ENCODE data around the gene CLMP.
"Not testable (repeated sequence)": the region's sequence is repeated elsewhere in the genome, so short reads cannot be mapped to it uniquely, and the experiment has no call there.

Gene CLMP

DNA sequence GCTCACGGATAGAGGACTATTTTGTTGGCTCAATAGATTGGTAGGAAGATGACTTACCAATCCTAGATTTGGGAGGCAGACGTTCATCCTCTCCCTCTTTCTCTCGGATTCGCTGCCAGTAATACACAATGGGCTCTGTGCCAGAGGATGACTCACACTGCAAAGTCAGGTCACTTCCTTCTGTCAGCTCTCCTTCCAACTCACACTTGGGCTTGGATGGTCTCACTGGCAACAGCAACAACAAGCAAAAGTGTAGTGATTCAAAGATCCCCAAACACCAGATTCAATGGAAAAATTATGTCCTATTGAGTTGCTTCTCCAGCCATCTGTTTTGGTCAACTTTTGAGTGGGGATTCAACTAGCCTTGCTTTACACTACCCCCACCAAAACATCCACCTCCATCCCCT is 111.4 kb downstream of the CLMP start:
- DNase-seq (ENCODE audit: low spot score), result peak; percentile 80

- DNase-seq (ENCODE audit: low spot score), result no peak
Measured at GRCh38 chr11:123082977-123083376, 112.1 kb downstream of the CLMP start.

GRCh38 chr11:123080015-123080414 is 115.0 kb downstream of the CLMP start:
- no peak for DNase-seq (ENCODE audit: low spot score)

- DNase-seq (ENCODE audit: low spot score), result no peak
Measured at GRCh38 chr11:123076484-123076883, 118.6 kb downstream of the CLMP start.

DNA sequence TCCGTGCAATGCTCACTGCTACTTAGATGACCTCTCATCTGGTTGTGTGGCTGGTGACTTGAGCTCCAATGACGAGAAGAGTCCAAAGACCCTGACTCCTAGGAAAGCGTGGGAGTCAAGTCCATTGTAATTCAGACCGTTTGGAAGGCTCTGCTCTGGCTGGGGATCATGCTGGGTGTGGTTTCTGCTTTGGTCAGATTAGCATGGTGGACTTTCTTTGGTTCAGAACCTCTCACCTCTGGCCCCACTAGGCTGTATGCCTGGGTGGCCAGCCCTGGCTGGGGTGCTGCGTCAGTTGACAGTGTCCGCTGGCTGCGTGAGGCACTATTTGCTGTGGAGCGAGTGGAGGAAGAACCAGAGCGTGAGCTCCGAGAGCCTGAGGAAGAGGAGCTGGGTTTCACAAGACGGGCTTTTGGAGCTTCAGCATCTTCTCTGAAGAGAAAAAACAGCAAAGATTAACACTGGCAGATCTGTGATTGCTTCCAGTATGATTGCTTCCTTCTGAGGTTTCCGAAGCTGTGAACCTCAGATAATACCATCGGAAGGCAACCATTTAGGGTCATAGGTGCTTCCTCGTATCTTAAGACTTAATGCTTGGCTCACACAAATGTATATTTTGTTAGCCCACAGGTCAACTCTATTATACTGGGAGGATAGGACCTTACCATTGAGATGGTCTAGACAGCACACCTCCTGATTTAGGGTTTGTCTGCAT is 121.5 kb downstream of the CLMP start:
- DNase-seq (ENCODE audit: low spot score), result no peak

DNA sequence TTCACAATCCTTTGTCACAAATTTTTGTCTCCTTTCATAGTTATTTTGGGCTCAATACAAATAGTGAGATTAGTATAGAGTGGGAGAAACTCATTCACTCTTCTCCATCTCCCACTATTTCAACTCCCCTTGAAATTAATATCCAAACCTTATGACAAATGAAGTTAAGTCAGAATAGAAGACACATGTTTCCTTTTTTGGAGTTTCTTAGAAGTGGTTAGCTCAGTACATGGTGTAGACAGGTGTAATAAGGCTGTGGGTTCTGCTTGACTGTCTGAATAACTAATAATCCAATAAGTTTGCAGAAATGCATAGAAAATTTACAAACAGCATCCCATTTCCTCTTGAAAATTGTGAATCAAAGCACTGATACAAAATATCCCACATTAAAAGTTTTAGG is 122.3 kb downstream of the CLMP start:
- no peak for DNase-seq (ENCODE audit: low spot score)

- no peak for DNase-seq (ENCODE audit: low spot score)
Measured at GRCh38 chr11:123072332-123072761, 122.7 kb downstream of the CLMP start.

GRCh38 chr11:123069908-123070821 is 124.9 kb downstream of the CLMP start:
- DNase-seq (ENCODE audit: low spot score), result no peak

DNA sequence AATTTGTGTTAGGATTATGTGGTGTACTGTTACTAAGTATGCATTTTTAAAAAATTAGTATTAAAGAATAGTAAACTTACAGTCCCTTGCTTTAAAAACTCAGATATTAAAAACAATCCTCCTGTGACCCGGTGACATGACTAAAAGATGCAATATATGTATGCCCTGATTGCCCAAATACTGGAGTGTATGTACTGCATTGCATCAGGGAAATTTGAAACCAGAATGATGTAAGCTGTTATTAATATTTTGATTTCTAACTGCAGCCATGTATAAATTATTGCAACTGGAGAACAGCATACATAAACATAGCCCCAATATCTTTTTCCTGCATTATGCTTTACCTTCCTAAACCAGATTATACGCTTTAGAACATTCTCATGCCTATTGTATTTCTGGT is 129.4 kb downstream of the CLMP start:
- DNase-seq (ENCODE audit: low spot score), result peak; percentile 36

- DNase-seq (ENCODE audit: low spot score), result no peak
Measured at GRCh38 chr11:123063826-123064657, 131.0 kb downstream of the CLMP start.

- peak; percentile 46 for DNase-seq (ENCODE audit: low spot score)
Measured at GRCh38 chr11:123062892-123063825, 131.9 kb downstream of the CLMP start.

DNA sequence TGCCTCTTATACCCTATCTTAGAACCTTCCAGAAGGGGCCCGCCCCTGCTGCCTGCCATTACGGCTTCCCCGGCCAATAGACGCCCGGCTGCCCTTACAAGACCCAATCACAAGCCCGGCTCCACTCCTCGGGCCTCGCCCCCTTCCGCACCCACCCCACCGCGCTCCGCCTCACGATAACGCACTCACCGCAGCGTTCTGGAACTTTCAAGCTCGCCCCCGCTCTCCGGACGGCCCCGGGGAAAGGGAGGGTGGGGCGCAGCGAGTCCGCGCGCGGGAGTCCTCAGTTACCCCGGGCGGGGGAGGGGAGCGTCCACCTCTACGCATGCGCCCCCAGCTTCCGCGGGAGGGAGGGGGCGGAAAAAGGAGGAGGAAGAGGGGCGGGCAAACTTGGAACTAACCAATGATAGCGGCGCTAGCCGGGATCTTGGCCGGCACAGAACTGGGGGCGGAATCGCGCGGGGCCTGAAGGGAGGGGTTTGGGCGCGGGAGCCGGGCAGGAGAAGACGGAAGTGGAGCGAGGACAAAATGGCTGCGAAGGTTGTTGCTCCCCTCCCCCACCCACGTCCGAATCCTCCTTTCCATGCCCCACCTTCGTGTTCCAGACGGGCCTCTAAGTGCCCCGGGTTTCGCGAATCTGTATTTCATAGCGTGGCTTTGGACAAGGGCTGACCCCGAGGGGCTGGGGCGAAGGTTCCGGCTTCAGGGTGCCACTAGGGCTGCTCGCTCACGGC is 132.7 kb downstream of the CLMP start:
- peak; percentile 99 for DNase-seq (ENCODE audit: low spot score)

DNA sequence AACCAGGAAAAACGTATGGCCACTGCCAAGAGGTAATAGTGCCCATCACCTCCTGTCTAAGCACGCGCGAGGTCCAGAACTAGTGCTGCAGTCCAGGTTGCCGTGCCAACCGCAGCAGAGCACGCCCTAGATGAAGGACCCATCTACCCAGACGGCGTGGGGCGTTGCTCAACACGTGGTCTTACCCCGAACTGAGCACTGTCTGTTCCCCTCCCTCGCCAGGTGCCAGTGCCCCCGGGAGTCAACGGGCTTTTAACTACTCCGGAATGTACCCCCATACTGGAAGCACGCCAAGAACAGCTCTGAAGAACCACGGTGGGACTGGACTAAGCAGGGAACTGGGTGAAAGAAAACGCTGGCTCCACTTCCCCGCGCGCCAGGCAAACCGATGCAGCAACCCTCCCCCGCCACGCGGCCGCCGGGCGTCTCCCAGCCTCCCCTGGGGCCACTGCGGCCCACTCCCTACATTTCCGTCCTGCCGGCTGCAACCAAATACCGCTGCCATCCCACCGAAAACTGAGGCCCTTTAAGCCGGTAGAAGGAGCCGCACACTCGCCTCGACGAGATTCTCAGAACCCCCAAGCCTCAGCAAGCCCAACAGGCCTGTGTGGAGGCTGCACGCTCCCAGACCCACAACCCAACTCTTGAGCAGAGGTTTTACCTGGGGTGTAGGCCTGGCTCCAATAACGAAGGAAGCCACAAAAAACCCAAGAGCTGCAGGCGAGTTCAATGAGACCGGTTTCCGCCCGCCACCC is 133.5 kb downstream of the CLMP start, which contains the start of gene HSPA8:
Gene HSPA8 (minus strand): TSS at position 734 of the 755 bp plus-strand sequence. CDS start 812 bp downstream, outside the sequence.
- DNase-seq (ENCODE audit: low spot score), result peak; percentile 66

- no peak for DNase-seq (ENCODE audit: low spot score)
Measured at GRCh38 chr11:123060277-123061000, 134.6 kb downstream of the CLMP start.

DNA sequence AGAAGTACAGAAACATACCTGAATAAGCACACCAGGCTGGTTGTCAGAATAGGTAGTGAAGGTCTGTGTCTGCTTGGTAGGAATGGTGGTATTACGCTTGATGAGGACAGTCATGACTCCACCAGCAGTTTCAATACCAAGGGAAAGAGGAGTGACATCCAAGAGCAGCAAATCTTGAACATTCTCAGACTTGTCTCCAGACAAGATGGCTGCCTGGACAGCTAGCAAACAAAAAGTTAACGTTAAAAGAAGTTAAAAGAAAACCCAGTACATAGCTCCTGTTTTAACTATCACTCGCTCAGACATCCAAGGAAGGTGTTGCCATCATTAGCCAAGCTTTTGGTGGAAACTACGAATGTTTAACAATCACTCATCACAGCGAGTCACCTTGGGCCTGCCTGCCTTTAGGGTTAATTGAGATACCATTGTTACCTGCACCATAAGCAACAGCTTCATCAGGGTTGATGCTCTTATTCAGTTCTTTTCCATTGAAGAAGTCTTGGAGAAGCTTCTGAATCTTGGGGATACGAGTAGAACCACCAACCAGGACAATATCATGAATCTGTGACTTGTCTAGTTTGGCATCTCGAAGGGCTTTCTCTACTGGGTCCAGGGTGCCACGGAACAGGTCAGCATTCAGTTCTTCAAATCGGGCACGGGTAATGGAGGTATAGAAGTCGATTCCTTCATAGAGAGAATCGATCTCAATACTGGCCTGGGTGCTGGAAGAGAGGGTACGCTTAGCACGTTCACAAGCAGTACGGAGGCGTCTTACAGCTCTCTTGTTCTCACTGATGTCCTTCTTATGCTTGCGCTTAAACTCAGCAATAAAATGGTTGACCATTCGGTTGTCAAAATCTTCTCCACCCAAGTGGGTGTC is 135.8 kb downstream of the CLMP start:
- not testable (repeated sequence) for DNase-seq (ENCODE audit: low spot score)

- DNase-seq (ENCODE audit: low spot score), result no peak
Measured at GRCh38 chr11:123057661-123058305, 137.3 kb downstream of the CLMP start.

- DNase-seq (ENCODE audit: low spot score), result no peak
Measured at GRCh38 chr11:123056835-123057491, 138.1 kb downstream of the CLMP start.
